GM13977 (cell line): Measurements from ENCODE around the gene ARHGAP12.
A peak's percentile ranks its signal among the peaks of the same experiment; 100 is the strongest.

Experiments used
- DNase-seq: peaks from one replicate; pipeline ENCODE4 v3.0.0; 2012; ENCODE audit warnings: low spot score
- in situ Hi-C: fragments of 300-500 bp; cut with MboI; formaldehyde crosslinking; loops from one replicate; pipeline ENCODE4 v1.12.0; 2022; ENCODE audit warnings: low sequenced_read_pairs, low pct_unique_long_range_greater_than_20kb, mixed read lengths, inconsistent platforms; ENCODE audit not compliant: unreplicated experiment
- TF ChIP-seq, protein P1 (sequence below): IDR thresholded peaks from 2 replicates; pipeline ENCODE4 v1.5.1; 2012; ENCODE audit warnings: mild to moderate bottlenecking, control low read depth; ENCODE audit not compliant: insufficient read depth; ENCODE audit errors: extremely low read depth, missing control alignments

Gene ARHGAP12

DNA sequence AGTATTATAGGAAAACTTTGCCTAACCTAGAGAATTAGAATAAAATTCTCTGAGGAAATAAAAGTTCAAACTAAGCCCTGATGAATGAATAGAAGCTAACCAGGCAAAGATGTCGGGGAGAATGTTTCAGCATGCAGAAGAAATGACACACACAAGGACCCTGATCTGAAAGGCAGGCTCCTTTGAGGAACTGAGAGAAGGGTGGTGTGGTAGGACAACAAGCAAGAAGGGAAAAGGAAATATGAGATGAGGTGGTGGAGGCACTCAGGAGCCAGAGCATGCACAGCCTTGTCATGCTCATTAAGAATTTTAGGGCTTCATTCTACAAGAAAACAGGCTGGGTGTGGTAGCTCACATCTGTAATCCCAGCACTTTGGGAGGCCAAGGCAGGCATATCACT is 90.6 kb downstream of the ARHGAP12 start:
- TF ChIP-seq, protein P1, sequence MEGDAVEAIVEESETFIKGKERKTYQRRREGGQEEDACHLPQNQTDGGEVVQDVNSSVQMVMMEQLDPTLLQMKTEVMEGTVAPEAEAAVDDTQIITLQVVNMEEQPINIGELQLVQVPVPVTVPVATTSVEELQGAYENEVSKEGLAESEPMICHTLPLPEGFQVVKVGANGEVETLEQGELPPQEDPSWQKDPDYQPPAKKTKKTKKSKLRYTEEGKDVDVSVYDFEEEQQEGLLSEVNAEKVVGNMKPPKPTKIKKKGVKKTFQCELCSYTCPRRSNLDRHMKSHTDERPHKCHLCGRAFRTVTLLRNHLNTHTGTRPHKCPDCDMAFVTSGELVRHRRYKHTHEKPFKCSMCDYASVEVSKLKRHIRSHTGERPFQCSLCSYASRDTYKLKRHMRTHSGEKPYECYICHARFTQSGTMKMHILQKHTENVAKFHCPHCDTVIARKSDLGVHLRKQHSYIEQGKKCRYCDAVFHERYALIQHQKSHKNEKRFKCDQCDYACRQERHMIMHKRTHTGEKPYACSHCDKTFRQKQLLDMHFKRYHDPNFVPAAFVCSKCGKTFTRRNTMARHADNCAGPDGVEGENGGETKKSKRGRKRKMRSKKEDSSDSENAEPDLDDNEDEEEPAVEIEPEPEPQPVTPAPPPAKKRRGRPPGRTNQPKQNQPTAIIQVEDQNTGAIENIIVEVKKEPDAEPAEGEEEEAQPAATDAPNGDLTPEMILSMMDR: no peak

GRCh38 chr10:31836569-31837406 is 91.8 kb downstream of the ARHGAP12 start:
- DNase-seq: peak; percentile 19
- in situ Hi-C loops: no loop called here
- TF ChIP-seq, protein P1: peak; percentile 60

More for the DNA sequence above, 90.6 kb downstream of the ARHGAP12 start:
- in situ Hi-C loops: no loop called here
- DNase-seq: no peak

DNA sequence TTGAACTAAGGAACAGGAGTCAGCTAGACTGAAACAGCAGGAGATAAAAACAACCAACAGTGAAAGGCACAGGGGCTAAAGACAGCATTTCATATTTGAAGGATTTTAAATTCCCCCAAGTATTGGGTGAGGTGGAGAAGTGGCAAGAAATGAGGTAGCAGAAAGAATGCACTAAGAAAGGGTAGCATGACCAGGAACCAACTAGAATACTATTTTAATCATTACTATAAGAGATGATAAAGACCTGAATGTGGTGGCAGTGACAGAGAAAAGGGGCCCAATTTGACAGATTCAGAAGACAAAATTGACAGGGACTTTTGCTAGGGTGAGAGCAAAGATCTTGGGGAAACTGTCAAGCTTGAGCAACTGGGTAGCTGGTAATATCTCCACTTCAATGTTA is 94.9 kb downstream of the ARHGAP12 start:
- TF ChIP-seq, protein P1: no peak
- no peak for DNase-seq
- in situ Hi-C loops: no loop called here

- in situ Hi-C loops: no loop called here
- TF ChIP-seq, protein P1: no peak
- no peak for DNase-seq
Observed at GRCh38 chr10:31832261-31832660, 96.4 kb downstream of the ARHGAP12 start.

GRCh38 chr10:31830887-31831286 is 97.7 kb downstream of the ARHGAP12 start:
- in situ Hi-C loops: no loop called here
- TF ChIP-seq, protein P1: no peak
- DNase-seq: no peak

DNA sequence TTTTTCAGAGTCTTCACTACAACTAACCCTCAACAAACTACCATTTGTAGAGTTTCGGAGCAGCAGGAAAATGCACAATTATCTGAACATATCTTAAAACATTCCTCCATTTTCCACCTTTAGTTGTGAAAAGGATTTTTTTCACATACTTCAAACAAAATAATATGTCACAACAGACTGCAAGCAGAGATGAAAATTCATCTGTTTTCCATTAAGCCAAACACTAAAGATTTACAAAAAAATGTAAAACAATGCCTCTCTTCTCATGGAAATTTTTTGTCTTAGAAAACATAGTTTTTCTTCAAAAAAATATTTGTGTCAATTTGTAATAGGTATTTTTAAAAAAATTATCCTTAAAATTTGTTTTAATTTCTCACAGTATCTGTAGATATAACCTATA is 98.9 kb downstream of the ARHGAP12 start:
- in situ Hi-C loops: no loop called here
- no peak for DNase-seq
- TF ChIP-seq, protein P1: no peak
